IgD-negative memory B cell (primary cell): ENCODE measurements around the gene SPRING1. TPM values are rescaled to one million over a fixed set of nuclear protein-coding genes. Genes with fewer than 3 reads are reported as not detected.
"Not testable (repeated sequence)": the region's sequence is repeated elsewhere in the genome, so short reads cannot be mapped to it uniquely, and the experiment has no call there.

Source experiments
- H3K27ac Mint-ChIP-seq, 3 donors: one replicate each; pipeline ENCODE4 v1.8.0; 2020 to 2022; ENCODE audit warnings: mild to moderate bottlenecking in 3 of 3, mixed read lengths in 3 of 3, moderate library complexity in 1 of 3
- H3K27me3 Mint-ChIP-seq: one replicate; pipeline ENCODE4 v1.8.0; 2021; ENCODE audit warnings: mixed read lengths
- H3K36me3 Mint-ChIP-seq: one replicate; pipeline ENCODE4 v1.8.0; 2020; ENCODE audit warnings: mild to moderate bottlenecking, mixed read lengths
- H3K4me1 Mint-ChIP-seq, 3 donors: one replicate each; pipeline ENCODE4 v1.8.0; 2020 to 2022; ENCODE audit warnings: mixed read lengths in 3 of 3, mild to moderate bottlenecking in 1 of 3
- H3K4me3 Mint-ChIP-seq, 4 donors: one replicate each; pipeline ENCODE4 v1.8.0; 2020 to 2022; ENCODE audit warnings: mild to moderate bottlenecking in 4 of 4, mixed read lengths in 4 of 4, moderate library complexity in 3 of 4
- H3K9me3 Mint-ChIP-seq, 3 donors: one replicate each; pipeline ENCODE4 v1.8.0; 2020 to 2021; ENCODE audit warnings: mixed read lengths in 3 of 3, mild to moderate bottlenecking in 1 of 3
- polyA plus RNA-seq: library from polyadenylated mRNA; unstranded; fragments of 300-500 nt; fragmentation: Illumina TruSeq; gene quantifications from one replicate; pipeline ENCODE4 v1.2.3, GENCODE V29; 2021

Gene SPRING1
- polyA plus RNA-seq, 1 donor from 2014 or later, result 33.0 TPM

- H3K4me1 Mint-ChIP-seq, result peaks cover 3 to 11% (median 8%) of the 10 kb centered on the region in 3 donors
- no peaks in the 10 kb centered on the region for H3K27me3 Mint-ChIP-seq
- peaks cover 25% of the 10 kb centered on the region for H3K36me3 Mint-ChIP-seq
- H3K27ac Mint-ChIP-seq, result peak overlapping the region in 1 of 3 donors; percentile 47
- no peaks in the 10 kb centered on the region for H3K9me3 Mint-ChIP-seq
- peak overlapping the region in 3 of 4 donors; percentile 47 to 87 (median 84) for H3K4me3 Mint-ChIP-seq
Observed at GRCh38 chr12:116759783-116760621, 22.1 kb upstream of the SPRING1 start.

- H3K9me3 Mint-ChIP-seq, H3K4me3 Mint-ChIP-seq, H3K27me3 Mint-ChIP-seq: not testable (repeated sequence)
- H3K4me1 Mint-ChIP-seq, result peaks cover 3 to 10% (median 8%) of the 10 kb centered on the region in 3 donors
- H3K27ac Mint-ChIP-seq, result peak overlapping the region in 1 of 3 donors; percentile 14
- H3K36me3 Mint-ChIP-seq, result peaks cover 29% of the 10 kb centered on the region
Observed at GRCh38 chr12:116754783-116755182, 16.9 kb upstream of the SPRING1 start.

GRCh38 chr12:116754097-116754496, 16.2 kb upstream of the SPRING1 start:
- not testable (repeated sequence) for H3K9me3 Mint-ChIP-seq, H3K4me3 Mint-ChIP-seq, H3K27me3 Mint-ChIP-seq, H3K4me1 Mint-ChIP-seq
- H3K27ac Mint-ChIP-seq, result peak overlapping the region in 2 of 3 donors; percentile 5 to 13
- peaks cover 29% of the 10 kb centered on the region for H3K36me3 Mint-ChIP-seq

GRCh38 chr12:116750298-116750697, 12.4 kb upstream of the SPRING1 start:
- Mint-ChIP-seq H3K36me3 (peaks cover 19% of the 10 kb centered on the region), H3K4me1 (no peaks in the 10 kb centered on the region), H3K27me3 (no peaks in the 10 kb centered on the region), H3K4me3 (no peak overlapping the region), H3K27ac (no peak overlapping the region), H3K9me3 (no peaks in the 10 kb centered on the region)

- H3K4me1 Mint-ChIP-seq, result no peaks in the 10 kb centered on the region
- peaks cover 19% of the 10 kb centered on the region for H3K36me3 Mint-ChIP-seq
- no peaks in the 10 kb centered on the region for H3K9me3 Mint-ChIP-seq
- no peak overlapping the region for H3K27ac Mint-ChIP-seq
- no peaks in the 10 kb centered on the region for H3K27me3 Mint-ChIP-seq
- H3K4me3 Mint-ChIP-seq, result no peak overlapping the region
Observed at GRCh38 chr12:116749884-116750283, 12.0 kb upstream of the SPRING1 start.

- no peaks in the 10 kb centered on the region for H3K9me3 Mint-ChIP-seq
- no peak overlapping the region for H3K27ac Mint-ChIP-seq
- H3K4me1 Mint-ChIP-seq, result peaks cover 0 to 3% (median 0%) of the 10 kb centered on the region in 3 donors
- H3K36me3 Mint-ChIP-seq, result peaks cover 5% of the 10 kb centered on the region
- no peak overlapping the region for H3K4me3 Mint-ChIP-seq
- no peaks in the 10 kb centered on the region for H3K27me3 Mint-ChIP-seq
Observed at GRCh38 chr12:116745554-116745953, 7.7 kb upstream of the SPRING1 start.

GRCh38 chr12:116744766-116745165, 6.9 kb upstream of the SPRING1 start:
- peaks cover 0 to 3% (median 0%) of the 10 kb centered on the region in 3 donors for H3K4me1 Mint-ChIP-seq
- H3K36me3 Mint-ChIP-seq, result peaks cover 5% of the 10 kb centered on the region
- H3K27me3 Mint-ChIP-seq, result no peaks in the 10 kb centered on the region

GRCh38 chr12:116742787-116743186, 4.9 kb upstream of the SPRING1 start:
- not testable (repeated sequence) for H3K4me3 Mint-ChIP-seq

More at GRCh38 chr12:116744766-116745165, 6.9 kb upstream of the SPRING1 start:
- Mint-ChIP-seq H3K4me3 (no peak overlapping the region), H3K27ac (no peak overlapping the region), H3K9me3 (no peaks in the 10 kb centered on the region)

GRCh38 chr12:116739381-116739887, 1.6 kb upstream of the SPRING1 start:
- H3K27me3 Mint-ChIP-seq, result peaks cover 1% of the 10 kb centered on the region
- peaks cover 23 to 29% (median 23%) of the 10 kb centered on the region in 3 donors for H3K4me1 Mint-ChIP-seq
- peak overlapping the region in 1 of 4 donors; percentile 96 for H3K4me3 Mint-ChIP-seq
- no peaks in the 10 kb centered on the region for H3K9me3 Mint-ChIP-seq
- H3K27ac Mint-ChIP-seq, result no peak overlapping the region
- peaks cover 7% of the 10 kb centered on the region for H3K36me3 Mint-ChIP-seq

More at GRCh38 chr12:116742787-116743186, 4.9 kb upstream of the SPRING1 start:
- peaks cover 8 to 14% (median 11%) of the 10 kb centered on the region in 3 donors for H3K4me1 Mint-ChIP-seq
- not testable (repeated sequence) for H3K36me3 Mint-ChIP-seq, H3K9me3 Mint-ChIP-seq, H3K27ac Mint-ChIP-seq, H3K27me3 Mint-ChIP-seq

- no peaks in the 10 kb centered on the region for H3K9me3 Mint-ChIP-seq
- H3K27ac Mint-ChIP-seq, result peak overlapping the region; percentile 90 to 93 (median 90)
- H3K36me3 Mint-ChIP-seq, result peaks cover 7% of the 10 kb centered on the region
- peak overlapping the region; percentile 95 to 99 (median 97) for H3K4me3 Mint-ChIP-seq
- peaks cover 20 to 38% (median 30%) of the 10 kb centered on the region in 3 donors for H3K4me1 Mint-ChIP-seq
- H3K27me3 Mint-ChIP-seq, result peaks cover 1% of the 10 kb centered on the region
Observed at GRCh38 chr12:116736962-116737773, 701 bp downstream of the SPRING1 start.

- peaks cover 20 to 38% (median 33%) of the 10 kb centered on the region in 3 donors for H3K4me1 Mint-ChIP-seq
- H3K9me3 Mint-ChIP-seq, result no peaks in the 10 kb centered on the region
- peak overlapping the region; percentile 95 to 99 (median 97) for H3K4me3 Mint-ChIP-seq
- H3K27me3 Mint-ChIP-seq, result peaks cover 1% of the 10 kb centered on the region
- H3K36me3 Mint-ChIP-seq, result peaks cover 7% of the 10 kb centered on the region
- peak overlapping the region in 1 of 3 donors; percentile 90 for H3K27ac Mint-ChIP-seq
Observed at GRCh38 chr12:116735951-116736599, 1.8 kb downstream of the SPRING1 start.

- Mint-ChIP-seq H3K4me1 (peaks cover 20 to 38% (median 33%) of the 10 kb centered on the region in 3 donors), H3K27me3 (peaks cover 1% of the 10 kb centered on the region), H3K9me3 (no peaks in the 10 kb centered on the region), H3K36me3 (peaks cover 7% of the 10 kb centered on the region), H3K4me3 (peak overlapping the region; percentile 47 to 93 (median 66)), H3K27ac (peak overlapping the region in 2 of 3 donors; percentile 35 to 64)
Observed at GRCh38 chr12:116735084-116735483, 2.8 kb downstream of the SPRING1 start.

GRCh38 chr12:116734156-116734768, 3.6 kb downstream of the SPRING1 start:
- Mint-ChIP-seq H3K36me3 (peaks cover 7% of the 10 kb centered on the region), H3K9me3 (no peaks in the 10 kb centered on the region), H3K27ac (peak overlapping the region in 1 of 3 donors; percentile 64), H3K4me1 (peaks cover 20 to 41% (median 33%) of the 10 kb centered on the region in 3 donors), H3K4me3 (peak overlapping the region in 2 of 4 donors; percentile 7 to 93), H3K27me3 (peaks cover 1% of the 10 kb centered on the region)

GRCh38 chr12:116731801-116732200, 6.1 kb downstream of the SPRING1 start:
- Mint-ChIP-seq H3K9me3 (no peaks in the 10 kb centered on the region), H3K27me3 (no peaks in the 10 kb centered on the region), H3K27ac (no peak overlapping the region), H3K4me1 (peaks cover 13 to 38% (median 32%) of the 10 kb centered on the region in 3 donors), H3K36me3 (peaks cover 5% of the 10 kb centered on the region), H3K4me3 (peak overlapping the region in 1 of 4 donors; percentile 45)
